HAP-1 (cell line): ENCODE data around the gene KSR2.

Experiments
- DNase-seq, 2 experiments: peaks; one replicate each; pipeline ENCODE4 v3.0.0-alpha.2; 2016 to 2020; ENCODE audit warnings: low spot score in 2 of 2
- H3K27me3 ChIP-seq: fragments of 250-450 bp; sonication (Bioruptor Pico); 2 replicates; pipeline ENCODE4 v1.5.1; 2020; ENCODE audit warnings: low read depth, mild to moderate bottlenecking, moderate library complexity
- H3K36me3 ChIP-seq: fragments of 250-450 bp; sonication (Bioruptor Pico); replicated peaks from 2 replicates; pipeline ENCODE4 v1.5.1; 2020; ENCODE audit warnings: mild to moderate bottlenecking
- H3K4me1 ChIP-seq: fragments of 250-450 bp; sonication (Bioruptor Pico); 2 replicates; pipeline ENCODE4 v1.5.1; 2020; ENCODE audit warnings: mild to moderate bottlenecking
- H3K4me3 ChIP-seq: fragments of 250-450 bp; sonication (Bioruptor Pico); 2 replicates; pipeline ENCODE4 v1.5.1; 2020; ENCODE audit warnings: mild to moderate bottlenecking, moderate library complexity
- H3K9me3 ChIP-seq: fragments of 250-450 bp; sonication (Bioruptor Pico); 2 replicates; pipeline ENCODE4 v1.5.1; 2020; ENCODE audit warnings: mild to moderate bottlenecking, moderate library complexity
- in situ Hi-C: fragments of 300-500 bp; cut with MboI; formaldehyde crosslinking; loops from 3 replicates; pipeline ENCODE4 v1.14.3; 2020; ENCODE audit warnings: low sequenced_read_pairs, inconsistent platforms, mixed read lengths

The KSR2 gene

GRCh38 chr12:117408161-117408791 lies 560.5 kb downstream of the KSR2 start:
- no peaks in the 10 kb centered on the region for H3K36me3 ChIP-seq
- H3K4me1 ChIP-seq, result no peaks in the 10 kb centered on the region
- no peaks in the 10 kb centered on the region for H3K27me3 ChIP-seq
- in situ Hi-C loops, result no loop called here
- no peak overlapping the region for H3K4me3 ChIP-seq
- H3K9me3 ChIP-seq, result no peaks in the 10 kb centered on the region
- no peak for DNase-seq

GRCh38 chr12:117404940-117405339 lies 563.9 kb downstream of the KSR2 start:
- in situ Hi-C loops, result no loop called here
- Histone ChIP-seq H3K4me1 (no peaks in the 10 kb centered on the region), H3K4me3 (no peak overlapping the region), H3K36me3 (no peaks in the 10 kb centered on the region), H3K27me3 (no peaks in the 10 kb centered on the region), H3K9me3 (no peaks in the 10 kb centered on the region)
- no peak for DNase-seq

GRCh38 chr12:117404203-117404853 lies 564.5 kb downstream of the KSR2 start:
- Histone ChIP-seq H3K27me3 (no peaks in the 10 kb centered on the region), H3K4me3 (no peak overlapping the region), H3K9me3 (no peaks in the 10 kb centered on the region), H3K4me1 (no peaks in the 10 kb centered on the region), H3K36me3 (no peaks in the 10 kb centered on the region)
- in situ Hi-C loops, result no loop called here
- DNase-seq, result no peak

- Histone ChIP-seq H3K9me3 (no peaks in the 10 kb centered on the region), H3K4me3 (no peak overlapping the region), H3K36me3 (no peaks in the 10 kb centered on the region), H3K27me3 (no peaks in the 10 kb centered on the region), H3K4me1 (no peaks in the 10 kb centered on the region)
- in situ Hi-C loops, result no loop called here
- no peak for DNase-seq
Measured at GRCh38 chr12:117403586-117404139, 565.1 kb downstream of the KSR2 start.
